Karpas-422 (cell line): ENCODE data around the gene CRHR1. TPM values are rescaled to one million over a fixed set of nuclear protein-coding genes. Genes with fewer than 3 reads are reported as not detected.

Source experiments
- DNase-seq: peaks from one replicate; pipeline ENCODE4 v3.0.0-alpha.2; 2015
- H2AFZ ChIP-seq: fragments of 200-600 bp; sonication (generic); 2 replicates; pipeline ENCODE4 v1.6.1; 2014; ENCODE audit warnings: antibody characterized with exemption, low read length, mixed read lengths
- H3K27ac ChIP-seq: fragments of 200-600 bp; sonication (generic); 2 replicates; pipeline ENCODE4 v1.5.1; 2014; ENCODE audit warnings: mild to moderate bottlenecking, low read length, moderate library complexity
- H3K27me3 ChIP-seq: fragments of 200-600 bp; sonication (generic); 2 replicates; pipeline ENCODE4 v1.6.1; 2014; ENCODE audit warnings: low read length, mixed read lengths
- H3K36me3 ChIP-seq: fragments of 200-600 bp; sonication (generic); 2 replicates; pipeline ENCODE4 v1.6.1; 2014; ENCODE audit warnings: low read length, mixed read lengths; ENCODE audit not compliant: insufficient read depth
- H3K4me1 ChIP-seq: fragments of 200-600 bp; sonication (generic); 2 replicates; pipeline ENCODE4 v1.6.1; 2014; ENCODE audit warnings: mild to moderate bottlenecking, low read length, mixed read lengths
- H3K4me2 ChIP-seq: fragments of 200-600 bp; sonication (generic); 2 replicates; pipeline ENCODE4 v1.6.1; 2014; ENCODE audit warnings: low read length, low read depth, mild to moderate bottlenecking; ENCODE audit not compliant: poor library complexity, severe bottlenecking
- H3K4me3 ChIP-seq: fragments of 200-600 bp; sonication (generic); 2 replicates; pipeline ENCODE4 v1.5.1; 2014; ENCODE audit warnings: mild to moderate bottlenecking, antibody characterized with exemption, low read length, mixed read lengths
- H3K79me2 ChIP-seq: fragments of 200-600 bp; sonication (generic); 2 replicates; pipeline ENCODE4 v1.6.1; 2014; ENCODE audit warnings: mild to moderate bottlenecking, low read length, mixed read lengths
- H3K9ac ChIP-seq: fragments of 200-600 bp; sonication (generic); 2 replicates; pipeline ENCODE4 v1.6.0; 2014; ENCODE audit warnings: low read length
- H3K9me2 ChIP-seq: fragments of 200-600 bp; sonication (generic), shearing (Covaris generic); replicated peaks from 2 replicates; pipeline ENCODE4 v1.6.0; 2014; ENCODE audit warnings: mild to moderate bottlenecking, low read length, moderate library complexity; ENCODE audit not compliant: insufficient read depth
- H3K9me3 ChIP-seq: fragments of 300-700, 200-600 bp; sonication (generic); 2 replicates; pipeline ENCODE4 v1.6.1; 2014; ENCODE audit warnings: low read length, mixed read lengths
- H4K20me1 ChIP-seq: fragments of 200-600 bp; sonication (generic); 2 replicates; pipeline ENCODE4 v1.6.1; 2014; ENCODE audit warnings: mild to moderate bottlenecking, antibody characterized with exemption, low read length, low read depth; ENCODE audit not compliant: insufficient read depth
- total RNA-seq: library from RNA; depleted of rRNA; stranded (reverse); fragments of >200 nt; shearing (Covaris generic); gene quantifications from 2 replicates; pipeline ENCODE4 v1.2.3, GENCODE V29; 2014; ENCODE audit warnings: low replicate concordance

CRHR1 gene
- total RNA-seq, 1 experiment from 2014 or later = not detected

GRCh38 chr17:45836047-45837044 is 52.2 kb downstream of the CRHR1 start:
- no peak for DNase-seq
- no peaks in the 10 kb centered on the region for H3K9me2 ChIP-seq
- H3K4me3 ChIP-seq = no peak overlapping the region
- H2AFZ ChIP-seq = no peak overlapping the region
- no peaks in the 10 kb centered on the region for H3K36me3 ChIP-seq
- H4K20me1 ChIP-seq = no peaks in the 10 kb centered on the region
- no peaks in the 10 kb centered on the region for H3K9me3 ChIP-seq
- no peak overlapping the region for H3K9ac ChIP-seq
- no peaks in the 10 kb centered on the region for H3K4me1 ChIP-seq
- no peaks in the 10 kb centered on the region for H3K79me2 ChIP-seq
- no peak overlapping the region for H3K4me2 ChIP-seq
- no peak overlapping the region for H3K27ac ChIP-seq
- no peaks in the 10 kb centered on the region for H3K27me3 ChIP-seq

GRCh38 chr17:45837187-45837586 is 53.1 kb downstream of the CRHR1 start:
- no peak overlapping the region for H3K4me3 ChIP-seq
- no peaks in the 10 kb centered on the region for H3K36me3 ChIP-seq
- H3K27me3 ChIP-seq = no peaks in the 10 kb centered on the region
- H3K27ac ChIP-seq = no peak overlapping the region
- no peaks in the 10 kb centered on the region for H3K9me2 ChIP-seq
- H2AFZ ChIP-seq = no peak overlapping the region
- H3K9me3 ChIP-seq = no peaks in the 10 kb centered on the region
- H3K9ac ChIP-seq = no peak overlapping the region
- H3K4me2 ChIP-seq = no peak overlapping the region
- H3K79me2 ChIP-seq = no peaks in the 10 kb centered on the region
- H3K4me1 ChIP-seq = no peaks in the 10 kb centered on the region
- no peak for DNase-seq
- H4K20me1 ChIP-seq = no peaks in the 10 kb centered on the region

DNA sequence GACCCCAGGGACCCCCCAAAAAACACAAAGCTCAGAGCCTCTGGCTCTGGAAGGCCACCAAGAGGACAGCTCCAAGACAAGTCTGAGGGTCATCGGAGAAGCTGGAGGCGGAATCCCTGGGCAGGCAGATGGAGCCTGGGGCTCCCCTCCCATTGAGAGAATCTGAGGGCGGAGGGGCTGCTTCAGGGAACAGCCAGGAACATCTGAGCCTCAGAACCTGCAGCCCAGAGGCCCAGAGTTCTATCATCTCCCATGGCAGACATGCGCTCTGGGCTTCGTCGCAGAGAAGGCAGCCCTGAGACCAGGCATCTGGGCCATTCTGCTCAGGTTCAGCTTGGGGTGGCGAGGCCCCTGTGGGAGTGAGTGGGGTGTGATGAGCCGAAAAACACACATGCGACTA is 53.5 kb downstream of the CRHR1 start:
- Histone ChIP-seq H2AFZ (no peak overlapping the region), H3K27me3 (no peaks in the 10 kb centered on the region), H4K20me1 (no peaks in the 10 kb centered on the region), H3K9ac (no peak overlapping the region), H3K4me3 (no peak overlapping the region), H3K4me2 (no peak overlapping the region), H3K9me2 (no peaks in the 10 kb centered on the region), H3K4me1 (no peaks in the 10 kb centered on the region), H3K36me3 (no peaks in the 10 kb centered on the region), H3K9me3 (no peaks in the 10 kb centered on the region), H3K27ac (no peak overlapping the region), H3K79me2 (no peaks in the 10 kb centered on the region)
- DNase-seq = no peak

DNA sequence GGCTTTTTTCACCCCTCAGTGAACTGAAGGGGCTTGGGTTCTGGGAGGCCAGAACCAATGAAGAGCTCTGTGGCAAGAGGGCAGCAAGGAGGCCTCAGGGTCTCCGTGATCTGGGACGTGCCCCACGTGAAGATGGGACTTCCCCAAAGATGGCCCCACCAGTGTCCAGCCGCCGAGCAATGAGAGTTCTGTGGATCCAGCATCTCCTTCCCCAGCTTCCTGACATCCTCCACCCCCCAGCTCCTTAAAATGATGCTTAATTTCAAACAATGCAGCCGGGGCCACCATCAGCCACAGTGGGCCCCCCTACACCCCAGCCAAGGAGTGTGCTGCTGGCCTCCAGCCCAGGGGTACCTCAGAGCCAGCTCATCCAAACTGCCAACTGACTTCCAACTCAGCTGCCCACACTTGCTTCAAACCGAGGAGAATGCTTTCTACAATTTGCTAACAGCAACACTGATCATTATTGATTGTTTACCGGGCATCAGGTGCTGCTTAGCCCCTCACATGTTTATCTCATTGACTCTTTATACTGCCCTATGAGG is 54.7 kb downstream of the CRHR1 start:
- H3K9me2 ChIP-seq = no peaks in the 10 kb centered on the region
- no peak overlapping the region for H3K4me2 ChIP-seq
- no peaks in the 10 kb centered on the region for H4K20me1 ChIP-seq
- no peak overlapping the region for H3K4me3 ChIP-seq
- no peaks in the 10 kb centered on the region for H3K36me3 ChIP-seq
- no peak for DNase-seq
- H3K27me3 ChIP-seq = no peaks in the 10 kb centered on the region
- H2AFZ ChIP-seq = no peak overlapping the region
- no peaks in the 10 kb centered on the region for H3K79me2 ChIP-seq
- H3K9me3 ChIP-seq = no peaks in the 10 kb centered on the region
- no peak overlapping the region for H3K9ac ChIP-seq
- H3K27ac ChIP-seq = no peak overlapping the region
- H3K4me1 ChIP-seq = no peaks in the 10 kb centered on the region

DNA sequence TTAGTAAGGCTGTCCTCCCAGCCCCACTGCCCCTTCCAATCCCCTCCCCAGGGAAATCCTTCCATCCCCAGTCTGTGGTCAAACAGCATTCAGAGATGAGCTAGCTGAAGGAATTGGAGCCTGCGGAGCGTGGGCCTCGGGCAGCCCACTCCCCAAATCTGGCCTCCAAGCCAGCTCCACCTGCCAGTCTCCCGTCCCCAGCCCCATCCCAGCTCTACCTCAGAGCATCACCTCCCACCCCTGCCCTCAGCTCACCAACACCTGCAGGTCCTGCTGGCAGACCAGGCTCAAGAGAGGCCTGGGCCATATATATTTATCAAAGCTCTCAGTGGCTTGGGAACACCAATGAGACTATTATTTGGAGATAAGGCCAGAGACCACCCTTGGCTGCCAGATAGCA is 55.3 kb downstream of the CRHR1 start:
- no peaks in the 10 kb centered on the region for H3K4me1 ChIP-seq
- H3K27me3 ChIP-seq = no peaks in the 10 kb centered on the region
- H3K4me2 ChIP-seq = no peak overlapping the region
- no peak overlapping the region for H3K9ac ChIP-seq
- no peaks in the 10 kb centered on the region for H3K9me3 ChIP-seq
- no peak for DNase-seq
- 0 out of 2 replicates have a peak, but pooled peaks cover 4% of the 10 kb centered on the region for H4K20me1 ChIP-seq
- no peaks in the 10 kb centered on the region for H3K36me3 ChIP-seq
- no peaks in the 10 kb centered on the region for H3K9me2 ChIP-seq
- no peak overlapping the region for H3K27ac ChIP-seq
- H3K79me2 ChIP-seq = no peaks in the 10 kb centered on the region
- no peak overlapping the region for H2AFZ ChIP-seq
- H3K4me3 ChIP-seq = no peak overlapping the region

DNA sequence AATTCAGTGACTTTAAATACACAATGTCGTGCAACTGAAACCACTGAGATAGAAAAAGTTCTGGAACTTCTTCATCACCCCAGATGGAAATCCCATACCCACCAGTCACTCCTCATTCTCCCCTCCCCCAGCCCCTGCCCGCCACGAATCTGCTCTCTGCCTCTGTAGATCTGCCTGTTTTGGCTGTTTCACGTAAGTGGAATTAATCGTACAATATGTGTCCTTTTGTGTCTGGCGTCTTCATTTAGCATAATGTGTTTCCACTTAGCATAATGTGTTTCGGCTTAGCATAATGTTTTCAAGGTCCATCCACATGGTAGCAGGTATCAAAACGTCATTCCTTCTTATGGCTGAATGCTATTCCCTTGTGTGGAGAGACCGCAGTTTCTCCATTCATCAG is 57.1 kb downstream of the CRHR1 start:
- Histone ChIP-seq H4K20me1 (0 out of 2 replicates have a peak, but pooled peaks cover 4% of the 10 kb centered on the region), H3K9me2 (no peaks in the 10 kb centered on the region)

DNA sequence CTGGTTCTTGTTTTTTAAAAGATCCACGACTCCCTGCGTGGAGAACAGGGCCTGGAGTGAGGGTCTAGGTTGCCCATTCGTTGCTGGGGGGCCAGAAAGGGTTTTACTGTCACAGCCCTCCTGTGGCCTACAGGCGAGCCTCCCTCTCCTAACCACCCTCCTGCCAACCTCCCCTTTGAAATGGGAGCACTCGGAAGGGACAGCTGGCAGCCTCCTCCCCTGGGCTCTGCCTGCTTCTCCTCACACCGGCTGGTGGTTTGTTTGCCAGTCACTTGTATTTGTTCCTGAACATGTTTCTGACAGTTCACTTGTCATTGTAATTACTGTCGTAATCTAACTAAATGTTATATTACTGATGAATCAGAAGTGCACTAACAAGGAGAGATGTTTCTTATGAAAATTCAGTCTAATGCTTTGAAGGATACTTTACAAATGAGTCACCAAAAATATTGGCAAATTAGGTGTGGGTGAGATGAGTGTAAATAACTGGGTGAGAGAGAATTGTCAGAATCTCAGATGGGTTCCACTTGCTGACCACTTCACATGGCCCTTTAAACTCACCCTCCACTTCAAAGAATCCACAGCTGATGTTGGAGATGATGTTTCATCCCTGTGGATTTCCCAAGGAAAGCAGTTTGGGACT is 57.9 kb downstream of the CRHR1 start:
- no peaks in the 10 kb centered on the region for H3K27me3 ChIP-seq
- no peaks in the 10 kb centered on the region for H3K9me2 ChIP-seq
- DNase-seq = no peak
- no peak overlapping the region for H2AFZ ChIP-seq
- H3K4me3 ChIP-seq = no peak overlapping the region
- H4K20me1 ChIP-seq = 0 out of 2 replicates have a peak, but pooled peaks cover 4% of the 10 kb centered on the region
- no peaks in the 10 kb centered on the region for H3K79me2 ChIP-seq
- no peak overlapping the region for H3K27ac ChIP-seq
- no peaks in the 10 kb centered on the region for H3K36me3 ChIP-seq
- H3K9ac ChIP-seq = no peak overlapping the region
- no peak overlapping the region for H3K4me2 ChIP-seq
- no peaks in the 10 kb centered on the region for H3K9me3 ChIP-seq
- no peaks in the 10 kb centered on the region for H3K4me1 ChIP-seq

More for the DNA sequence above, 57.1 kb downstream of the CRHR1 start:
- Histone ChIP-seq H3K9me3 (no peaks in the 10 kb centered on the region), H3K9ac (no peak overlapping the region), H3K27me3 (no peaks in the 10 kb centered on the region), H2AFZ (no peak overlapping the region), H3K4me2 (no peak overlapping the region), H3K4me1 (no peaks in the 10 kb centered on the region), H3K4me3 (no peak overlapping the region), H3K79me2 (no peaks in the 10 kb centered on the region), H3K36me3 (no peaks in the 10 kb centered on the region), H3K27ac (no peak overlapping the region)
- no peak for DNase-seq

GRCh38 chr17:45843722-45844121 is 59.6 kb downstream of the CRHR1 start:
- Histone ChIP-seq H3K36me3 (no peaks in the 10 kb centered on the region), H3K79me2 (no peaks in the 10 kb centered on the region), H3K27me3 (no peaks in the 10 kb centered on the region), H4K20me1 (0 out of 2 replicates have a peak, but pooled peaks cover 4% of the 10 kb centered on the region), H3K27ac (no peak overlapping the region), H3K9me2 (no peaks in the 10 kb centered on the region), H3K9ac (no peak overlapping the region), H2AFZ (no peak overlapping the region), H3K4me3 (no peak overlapping the region), H3K9me3 (no peaks in the 10 kb centered on the region), H3K4me1 (no peaks in the 10 kb centered on the region), H3K4me2 (no peak overlapping the region)
- no peak for DNase-seq
